HepG2 (cell line): ENCODE results near the gene PHF14. TPM values are rescaled to one million over a fixed set of nuclear protein-coding genes. Genes with fewer than 3 reads are reported as not detected.
A peak's percentile ranks its signal among the peaks of the same experiment; 100 is the strongest.

Source experiments
- PPARG ChIP-seq: conservative IDR thresholded peaks from 2 replicates; pipeline ENCODE4 v1.6.1; 2016; ENCODE audit warnings: missing biosample characterization, missing genetic modification reagents
- ZBTB10 ChIP-seq: sonication (generic); formaldehyde crosslinking; IDR thresholded peaks from 2 replicates; pipeline ENCODE4 v1.4.0; 2020; ENCODE audit warnings: missing genetic modification reagents, borderline replicate concordance
- ZFP91 ChIP-seq: sonication (generic); formaldehyde crosslinking; IDR thresholded peaks from 2 replicates; pipeline ENCODE4 v1.9.0; 2022; ENCODE audit warnings: missing genetic modification reagents, mild to moderate bottlenecking, borderline replicate concordance
- ZNF142 ChIP-seq: sonication (generic); formaldehyde crosslinking; IDR thresholded peaks from 2 replicates; pipeline ENCODE4 v1.4.0; 2020; ENCODE audit warnings: missing genetic modification reagents
- ZNF317 ChIP-seq: sonication (generic); formaldehyde crosslinking; IDR thresholded peaks from 2 replicates; pipeline ENCODE4 v1.5.0; 2020; ENCODE audit warnings: mild to moderate bottlenecking, missing genetic modification reagents
- ZNF354B ChIP-seq: sonication (generic); formaldehyde crosslinking; IDR thresholded peaks from 2 replicates; pipeline ENCODE4 v1.8.0; 2022; ENCODE audit warnings: mild to moderate bottlenecking, missing genetic modification reagents
- ZNF784 ChIP-seq: sonication (generic); formaldehyde crosslinking; IDR thresholded peaks from 2 replicates; pipeline ENCODE4 v1.5.1; 2020; ENCODE audit warnings: missing genetic modification reagents, mild to moderate bottlenecking, borderline replicate concordance
- polyA plus RNA-seq, 8 experiments: library from polyadenylated mRNA; depleted of rRNA in 3 of 8; stranded (reverse) in 7 of 8; unstranded in 1 of 8; fragments of >200 nt; fragmentation: Illumina TruSeq in 4 of 8; extraction: Trizol in 4 of 8; gene quantifications; 2 replicates each; pipeline versions ENCODE4 v1.2.1 to v1.2.3, GENCODE V29; 2011 to 2016; ENCODE audit warnings: low read depth in 4 of 8, missing spikeins in 1 of 8, mixed read lengths in 1 of 8; ENCODE audit not compliant: insufficient read depth in 1 of 8
- total RNA-seq, 5 experiments: library from RNA; depleted of rRNA; stranded (reverse); fragments of >200 nt; fragmentation: Illumina TruSeq; extraction: Trizol; gene quantifications; 2 replicates each; pipeline ENCODE4 v1.2.3, GENCODE V29; 2016; ENCODE audit warnings: low read depth in 1 of 5

Gene PHF14
- total and polyA plus RNA-seq, 2 of the 13 experiments (the other 11 are each of a cell fraction or from before 2014, with no cell fraction given) = 18.9 to 68.7 TPM

GRCh38 chr7:10939911-10940703, 33.6 kb upstream of the PHF14 start (continued):
- TF ChIP-seq ZNF142 = peak; percentile 60; the same call in 1 of the 2 replicates
- peak; percentile 78; the same call in 1 of the 2 replicates for TF ChIP-seq ZNF317 (CRISPR knock-in tag)
- TF ChIP-seq ZBTB10 (CRISPR knock-in tag) = peak; percentile 54; the same call in 1 of the 2 replicates
- peak; percentile 96 for TF ChIP-seq ZNF784
- TF ChIP-seq PPARG = peak; percentile 22; the same call in 1 of the 2 replicates
- 0 out of 2 replicates have a peak, but pooled peaks have one; percentile 32 for TF ChIP-seq ZNF354B (CRISPR knock-in tag)
- TF ChIP-seq ZFP91 (CRISPR knock-in tag) = peak; percentile 74
- TF ChIP-seq, all 625 proteins: peak for 258
